Germinal center (tissue), 1 donor: ENCODE data around the gene SOCS4.

ENCODE experiments used
- DNase-seq: peaks from one replicate; pipeline ENCODE4 v3.0.0; 2012; ENCODE audit warnings: mixed read lengths, low spot score

SOCS4 gene

GRCh38 chr14:55085060-55085660 is 58.1 kb downstream of the SOCS4 start:
- no peak for DNase-seq

GRCh38 chr14:55086938-55087337 is 59.9 kb downstream of the SOCS4 start:
- no peak for DNase-seq

- no peak for DNase-seq
These were observed 61.3 kb downstream of the SOCS4 start for GRCh38 chr14:55088356-55088755.

- DNase-seq = no peak
These were observed 65.3 kb downstream of the SOCS4 start for GRCh38 chr14:55092341-55092740.

- DNase-seq = no peak
These were observed 67.5 kb downstream of the SOCS4 start for GRCh38 chr14:55094292-55095157.

- peak; percentile 54 for DNase-seq
These were observed 71.0 kb downstream of the SOCS4 start for GRCh38 chr14:55097881-55098560.

GRCh38 chr14:55098561-55098898 is 71.5 kb downstream of the SOCS4 start:
- DNase-seq = no peak
